HepG2 (cell line): ENCODE results near the gene DUS3L. TPM values are rescaled to one million over a fixed set of nuclear protein-coding genes. Genes with fewer than 3 reads are reported as not detected.
A peak's percentile ranks its signal among the peaks of the same experiment; 100 is the strongest.

Experiments used
- ARID2 ChIP-seq: sonication (generic); formaldehyde crosslinking; IDR thresholded peaks from 2 replicates; pipeline ENCODE4 v1.8.1; 2022; ENCODE audit warnings: mild to moderate bottlenecking, missing genetic modification reagents, borderline replicate concordance
- BRCA1 ChIP-seq: sonication (generic); formaldehyde crosslinking; IDR thresholded peaks from 2 replicates; pipeline ENCODE4 v1.4.0; 2020; ENCODE audit warnings: missing genetic modification reagents
- CBFB ChIP-seq: sonication (generic); formaldehyde crosslinking; IDR thresholded peaks from 2 replicates; pipeline ENCODE4 v1.4.0; 2020; ENCODE audit warnings: missing genetic modification reagents
- CTCF ChIP-seq: sonication (generic); formaldehyde crosslinking; IDR thresholded peaks from 2 replicates; pipeline ENCODE4 v1.5.0; 2020; ENCODE audit warnings: mild to moderate bottlenecking, missing genetic modification reagents, moderate library complexity
- HMGA1 ChIP-seq: sonication (generic); formaldehyde crosslinking; conservative IDR thresholded peaks from 2 replicates; pipeline ENCODE4 v1.4.0; 2020; ENCODE audit warnings: missing genetic modification reagents
- MYNN ChIP-seq: sonication (generic); formaldehyde crosslinking; IDR thresholded peaks from 2 replicates; pipeline ENCODE4 v1.4.0; 2020; ENCODE audit warnings: mild to moderate bottlenecking, low read depth, missing genetic modification reagents
- NFRKB ChIP-seq: fragments of 450-650 bp; IDR thresholded peaks from 2 replicates; pipeline ENCODE4 v1.6.1; 2017
- PBX2 ChIP-seq: IDR thresholded peaks from 2 replicates; pipeline ENCODE4 v1.6.1; 2016; ENCODE audit warnings: control low read depth
- POLR2G ChIP-seq: fragments of 200-400 bp; formaldehyde crosslinking; IDR thresholded peaks from 2 replicates; pipeline ENCODE4 v1.6.1; 2018; ENCODE audit warnings: mild to moderate bottlenecking, low read depth, low read length, moderate library complexity
- STAG1 ChIP-seq: sonication (generic); formaldehyde crosslinking; IDR thresholded peaks from 2 replicates; pipeline ENCODE4 v1.4.0; 2020; ENCODE audit warnings: missing genetic modification reagents
- TCF7 ChIP-seq: sonication (generic); IDR thresholded peaks from 2 replicates; pipeline ENCODE4 v1.6.1; 2016; ENCODE audit warnings: antibody characterized with exemption, low read depth
- ZNF280D ChIP-seq: sonication (generic); formaldehyde crosslinking; IDR thresholded peaks from 2 replicates; pipeline ENCODE4 v1.5.1; 2020; ENCODE audit warnings: mild to moderate bottlenecking, missing genetic modification reagents
- ZNF3 ChIP-seq: IDR thresholded peaks from 2 replicates; pipeline ENCODE4 v1.7.0; 2017; ENCODE audit warnings: inconsistent platforms
- ZNF598 ChIP-seq: sonication (generic); formaldehyde crosslinking; IDR thresholded peaks from 2 replicates; pipeline ENCODE4 v1.5.1; 2020; ENCODE audit warnings: mild to moderate bottlenecking, missing genetic modification reagents, borderline replicate concordance
- ZNF644 ChIP-seq: IDR thresholded peaks from 2 replicates; pipeline ENCODE4 v1.6.1; 2016; ENCODE audit warnings: low read depth
- ZNF788 ChIP-seq: sonication (generic); formaldehyde crosslinking; IDR thresholded peaks from 2 replicates; pipeline ENCODE4 v1.5.0; 2020; ENCODE audit warnings: mild to moderate bottlenecking, missing genetic modification reagents, borderline replicate concordance
- ZSCAN21 ChIP-seq: sonication (generic); formaldehyde crosslinking; IDR thresholded peaks from 2 replicates; pipeline ENCODE4 v1.8.0; 2022; ENCODE audit warnings: mild to moderate bottlenecking, missing genetic modification reagents, moderate library complexity, borderline replicate concordance
- polyA plus RNA-seq, 8 experiments: library from polyadenylated mRNA; depleted of rRNA in 3 of 8; stranded (reverse) in 7 of 8; unstranded in 1 of 8; fragments of >200 nt; fragmentation: Illumina TruSeq in 4 of 8; extraction: Trizol in 4 of 8; gene quantifications; 2 replicates each; pipeline versions ENCODE4 v1.2.1 to v1.2.3, GENCODE V29; 2011 to 2016; ENCODE audit warnings: low read depth in 4 of 8, missing spikeins in 1 of 8, mixed read lengths in 1 of 8; ENCODE audit not compliant: insufficient read depth in 1 of 8
- total RNA-seq, 5 experiments: library from RNA; depleted of rRNA; stranded (reverse); fragments of >200 nt; fragmentation: Illumina TruSeq; extraction: Trizol; gene quantifications; 2 replicates each; pipeline ENCODE4 v1.2.3, GENCODE V29; 2016; ENCODE audit warnings: low read depth in 1 of 5
- TF ChIP-seq, protein P1 (sequence below): sonication (generic); formaldehyde crosslinking; IDR thresholded peaks from 2 replicates; pipeline ENCODE4 v1.5.0; 2020; ENCODE audit warnings: missing genetic modification reagents
- TF ChIP-seq, protein P2 (sequence below): sonication (generic); formaldehyde crosslinking; IDR thresholded peaks from 2 replicates; pipeline ENCODE4 v1.8.0; 2022; ENCODE audit warnings: missing genetic modification reagents, mild to moderate bottlenecking, borderline replicate concordance
- TF ChIP-seq, protein P3 (sequence below): sonication (generic); formaldehyde crosslinking; IDR thresholded peaks from 2 replicates; pipeline ENCODE4 v1.4.0; 2020; ENCODE audit warnings: missing genetic modification reagents

The DUS3L gene
- total and polyA plus RNA-seq, 2 of the 13 experiments (the other 11 are each of a cell fraction or from before 2014, with no cell fraction given): 13.3 to 25.1 TPM

DNA sequence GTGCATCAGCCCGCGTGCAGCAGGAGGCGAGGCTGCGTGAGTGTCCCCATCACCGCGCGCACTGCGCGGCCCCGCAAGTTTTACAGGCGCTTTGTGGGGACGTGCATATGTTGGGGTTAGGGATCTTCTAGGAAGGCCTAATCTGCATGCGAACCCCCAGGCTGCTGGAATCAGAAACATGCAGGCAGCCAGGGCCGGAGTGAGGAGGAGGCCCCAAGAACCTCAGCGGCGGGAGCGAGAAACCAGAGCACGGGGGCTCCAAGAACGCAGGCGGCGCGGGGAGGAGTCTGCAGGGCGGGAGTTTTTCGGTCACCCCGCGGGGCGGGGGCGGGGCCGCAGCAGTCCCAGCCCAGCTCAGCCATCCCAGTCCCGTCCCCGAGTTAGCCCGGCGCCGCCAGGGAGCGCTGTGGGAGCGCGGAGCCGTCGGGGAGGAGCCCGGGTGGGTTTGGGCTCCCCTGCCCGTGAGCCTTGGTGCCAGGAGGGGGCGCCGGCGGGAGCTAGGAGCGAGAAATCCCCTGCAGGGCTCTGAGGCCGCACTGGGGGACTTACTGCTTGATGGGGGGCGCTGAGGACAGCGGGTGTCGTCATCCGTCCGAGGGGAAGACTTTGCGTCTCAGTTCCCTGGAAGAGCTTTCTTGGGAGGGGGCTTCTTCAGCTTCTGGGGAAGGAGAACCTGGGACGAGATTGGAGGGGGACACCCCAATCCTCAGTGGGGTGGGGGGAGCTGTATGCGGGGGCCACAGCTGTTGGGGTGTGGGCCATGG lies 13.0 kb upstream of the DUS3L start (continued):
- peak; percentile 97 for TF ChIP-seq STAG1
- peak; percentile 66; the same call in 1 of the 2 replicates for TF ChIP-seq ZNF788 (CRISPR knock-in tag)
- TF ChIP-seq ZNF598: peak; percentile 89; the same call in 1 of the 2 replicates
- no peak for TF ChIP-seq ZSCAN21
- TF ChIP-seq TCF7: no peak
- TF ChIP-seq MYNN (CRISPR knock-in tag): no peak
- no peak for TF ChIP-seq PBX2
- TF ChIP-seq POLR2G: no peak
- no peak for TF ChIP-seq ZNF3 (CRISPR knock-in tag)
- TF ChIP-seq, protein P1, sequence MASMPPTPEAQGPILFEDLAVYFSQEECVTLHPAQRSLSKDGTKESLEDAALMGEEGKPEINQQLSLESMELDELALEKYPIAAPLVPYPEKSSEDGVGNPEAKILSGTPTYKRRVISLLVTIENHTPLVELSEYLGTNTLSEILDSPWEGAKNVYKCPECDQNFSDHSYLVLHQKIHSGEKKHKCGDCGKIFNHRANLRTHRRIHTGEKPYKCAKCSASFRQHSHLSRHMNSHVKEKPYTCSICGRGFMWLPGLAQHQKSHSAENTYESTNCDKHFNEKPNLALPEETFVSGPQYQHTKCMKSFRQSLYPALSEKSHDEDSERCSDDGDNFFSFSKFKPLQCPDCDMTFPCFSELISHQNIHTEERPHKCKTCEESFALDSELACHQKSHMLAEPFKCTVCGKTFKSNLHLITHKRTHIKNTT: no peak
- TF ChIP-seq BRCA1 (CRISPR knock-in tag): no peak
- TF ChIP-seq ZNF280D (CRISPR knock-in tag): no peak
- TF ChIP-seq CTCF: peak; percentile 99
- TF ChIP-seq NFRKB: no peak
- TF ChIP-seq, protein P2, sequence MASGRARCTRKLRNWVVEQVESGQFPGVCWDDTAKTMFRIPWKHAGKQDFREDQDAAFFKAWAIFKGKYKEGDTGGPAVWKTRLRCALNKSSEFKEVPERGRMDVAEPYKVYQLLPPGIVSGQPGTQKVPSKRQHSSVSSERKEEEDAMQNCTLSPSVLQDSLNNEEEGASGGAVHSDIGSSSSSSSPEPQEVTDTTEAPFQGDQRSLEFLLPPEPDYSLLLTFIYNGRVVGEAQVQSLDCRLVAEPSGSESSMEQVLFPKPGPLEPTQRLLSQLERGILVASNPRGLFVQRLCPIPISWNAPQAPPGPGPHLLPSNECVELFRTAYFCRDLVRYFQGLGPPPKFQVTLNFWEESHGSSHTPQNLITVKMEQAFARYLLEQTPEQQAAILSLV: peak; percentile 47; the same call in 1 of the 2 replicates
- TF ChIP-seq HMGA1 (CRISPR knock-in tag): no peak
- no peak for TF ChIP-seq ZNF644 (CRISPR knock-in tag)
- TF ChIP-seq, protein P3, sequence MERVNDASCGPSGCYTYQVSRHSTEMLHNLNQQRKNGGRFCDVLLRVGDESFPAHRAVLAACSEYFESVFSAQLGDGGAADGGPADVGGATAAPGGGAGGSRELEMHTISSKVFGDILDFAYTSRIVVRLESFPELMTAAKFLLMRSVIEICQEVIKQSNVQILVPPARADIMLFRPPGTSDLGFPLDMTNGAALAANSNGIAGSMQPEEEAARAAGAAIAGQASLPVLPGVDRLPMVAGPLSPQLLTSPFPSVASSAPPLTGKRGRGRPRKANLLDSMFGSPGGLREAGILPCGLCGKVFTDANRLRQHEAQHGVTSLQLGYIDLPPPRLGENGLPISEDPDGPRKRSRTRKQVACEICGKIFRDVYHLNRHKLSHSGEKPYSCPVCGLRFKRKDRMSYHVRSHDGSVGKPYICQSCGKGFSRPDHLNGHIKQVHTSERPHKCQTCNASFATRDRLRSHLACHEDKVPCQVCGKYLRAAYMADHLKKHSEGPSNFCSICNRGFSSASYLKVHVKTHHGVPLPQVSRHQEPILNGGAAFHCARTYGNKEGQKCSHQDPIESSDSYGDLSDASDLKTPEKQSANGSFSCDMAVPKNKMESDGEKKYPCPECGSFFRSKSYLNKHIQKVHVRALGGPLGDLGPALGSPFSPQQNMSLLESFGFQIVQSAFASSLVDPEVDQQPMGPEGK (CRISPR knock-in tag): peak; percentile 82
- no peak for TF ChIP-seq ARID2 (CRISPR knock-in tag)
- peak; percentile 58 for TF ChIP-seq CBFB
